SKM-1 (cell line): ENCODE results near the gene SH3RF3.
"Not testable (repeated sequence)": the region's sequence is repeated elsewhere in the genome, so short reads cannot be mapped to it uniquely, and the experiment has no call there.

Experiments used
- DNase-seq: peaks from one replicate; lab custom pipeline; 2025; ENCODE audit not compliant: unreplicated experiment; lab: John Stamatoyannopoulos, UW

SH3RF3 gene

DNA sequence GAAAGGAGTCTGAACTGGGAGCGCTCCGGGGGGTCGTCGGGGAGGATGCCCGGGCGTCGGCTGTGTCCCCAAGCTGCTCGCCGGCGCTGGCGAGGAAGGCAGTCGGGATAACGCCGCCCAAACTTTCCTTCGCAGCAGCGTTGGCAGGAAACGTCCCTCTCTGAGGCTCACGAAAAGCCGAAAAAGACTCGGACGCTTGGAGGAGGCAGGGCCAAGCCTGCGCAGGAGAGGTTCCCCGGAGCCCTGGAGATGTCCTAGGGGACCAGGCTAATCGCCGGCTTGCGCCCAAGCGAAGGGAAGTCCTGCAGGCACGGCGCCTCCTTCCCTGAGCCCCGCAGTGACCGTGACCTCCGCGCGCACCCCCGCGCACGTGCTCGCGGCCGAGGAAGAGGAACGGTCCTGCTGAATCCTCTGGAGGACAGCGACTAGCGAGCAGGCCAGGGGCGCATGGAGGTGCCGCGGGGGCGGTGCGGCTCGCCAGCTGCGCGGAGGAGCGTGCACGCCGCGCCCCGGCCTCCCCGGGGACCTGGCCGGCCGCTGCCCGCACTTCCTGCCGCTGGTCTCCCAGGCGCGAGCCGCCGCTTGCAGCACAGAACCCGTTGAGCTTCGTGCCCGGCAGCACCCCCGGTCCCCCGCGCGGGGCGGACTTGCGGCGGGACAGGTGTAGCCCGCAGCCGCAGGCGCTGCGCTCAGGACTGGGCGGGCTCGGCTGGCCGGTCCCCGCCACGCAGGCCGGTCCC, at the start of gene SH3RF3:
TSS of gene SH3RF3 (plus strand) at position 590 of the 740 bp plus-strand sequence.
- DNase-seq: no peak

DNA sequence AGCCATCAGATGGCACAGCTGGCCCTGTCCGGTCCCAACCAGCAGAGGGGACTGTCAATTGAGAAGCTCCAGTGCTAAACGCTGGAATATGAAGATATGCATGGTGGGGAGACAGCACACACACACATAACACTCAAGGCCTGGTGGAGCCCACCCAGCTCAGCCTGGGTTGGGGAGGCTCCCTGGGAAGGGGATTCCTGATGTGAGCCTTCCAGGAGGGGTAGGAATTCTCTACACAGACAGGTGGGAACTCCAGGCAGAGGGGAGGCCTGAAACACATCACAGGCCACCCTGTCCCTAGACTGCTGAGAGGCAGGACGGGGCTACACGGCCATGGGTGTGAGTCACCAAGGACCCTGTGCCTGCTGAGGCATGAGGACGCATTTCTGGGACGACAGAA, 49.4 kb upstream of the SH3RF3 start:
- DNase-seq: no peak

DNA sequence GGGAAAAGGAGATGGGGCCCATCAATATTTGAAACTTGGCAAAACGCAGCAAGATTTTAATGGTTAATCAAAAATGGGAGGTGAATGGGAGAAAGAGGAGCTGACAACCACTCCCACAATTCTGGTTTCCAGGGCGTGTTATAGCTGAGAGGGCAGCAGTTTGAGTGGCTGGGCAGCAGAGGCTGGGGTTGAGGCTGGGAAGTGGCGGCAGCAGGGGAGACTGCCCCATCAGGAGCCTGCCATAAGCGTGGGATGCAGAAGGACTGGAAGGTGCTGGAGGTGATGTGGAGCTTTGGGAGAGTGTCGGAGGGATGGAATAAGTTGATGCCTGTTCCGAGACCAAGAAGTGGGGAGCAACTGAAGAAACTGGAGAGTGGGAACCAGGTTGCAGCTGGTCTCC, 48.9 kb upstream of the SH3RF3 start:
- no peak for DNase-seq

DNA sequence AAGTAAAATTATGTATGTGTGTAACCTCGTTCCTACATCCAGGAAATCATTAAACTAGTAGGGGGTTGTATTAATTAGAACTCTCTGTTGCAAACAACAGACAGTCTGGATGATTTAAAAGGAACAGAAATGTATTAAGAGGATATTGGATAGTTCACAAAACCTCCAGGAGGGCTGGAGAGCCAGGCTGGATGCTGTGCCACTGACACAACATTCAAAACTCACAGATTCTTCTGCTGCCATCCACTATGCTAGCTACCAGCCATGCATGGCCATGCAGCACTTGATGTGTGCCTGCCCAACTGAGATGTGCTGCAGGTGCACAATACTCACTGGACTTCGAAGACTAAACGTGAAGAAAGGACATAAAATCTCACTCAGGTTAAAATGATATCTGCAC, 48.2 kb upstream of the SH3RF3 start:
- DNase-seq: no peak

DNA sequence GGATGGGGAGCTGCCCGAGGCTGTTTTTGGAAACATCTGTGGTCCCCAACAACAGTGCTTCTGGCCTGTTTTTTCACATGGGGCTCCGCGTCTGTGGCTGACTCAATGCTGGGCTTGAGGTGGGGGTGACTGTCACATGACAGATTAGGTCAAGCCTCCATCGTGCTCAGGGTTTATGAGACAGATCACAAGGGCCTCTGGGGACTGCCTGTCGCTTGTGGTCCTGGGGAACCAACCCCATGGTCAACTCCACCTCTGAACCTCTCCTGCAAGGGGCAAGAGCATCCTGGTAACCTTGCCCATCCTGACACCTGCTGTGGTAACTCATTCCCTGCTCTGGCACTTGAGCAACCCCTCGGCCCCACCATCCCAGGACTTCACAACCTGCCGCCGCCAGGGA, 47.6 kb upstream of the SH3RF3 start:
- DNase-seq: no peak

DNA sequence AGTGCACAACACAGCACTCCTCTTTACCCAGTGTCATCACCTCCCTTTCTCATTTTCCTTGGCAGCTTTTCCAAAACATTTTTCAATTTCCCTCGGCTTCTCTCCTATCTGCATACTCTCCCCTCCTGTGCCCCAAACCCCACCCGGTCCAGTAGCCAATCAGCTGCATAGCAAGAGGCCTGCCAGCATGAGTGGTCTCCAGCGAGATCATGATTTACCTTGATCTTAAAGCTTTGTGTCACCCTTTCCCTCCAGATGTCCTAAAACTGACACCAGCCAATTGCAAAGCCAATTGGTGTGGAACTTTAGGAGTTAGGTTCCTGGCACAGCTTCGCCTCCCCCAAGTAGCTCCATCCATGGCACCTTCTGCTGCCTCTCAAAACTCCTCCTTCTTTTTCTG, 45.2 kb upstream of the SH3RF3 start:
- no peak for DNase-seq

DNA sequence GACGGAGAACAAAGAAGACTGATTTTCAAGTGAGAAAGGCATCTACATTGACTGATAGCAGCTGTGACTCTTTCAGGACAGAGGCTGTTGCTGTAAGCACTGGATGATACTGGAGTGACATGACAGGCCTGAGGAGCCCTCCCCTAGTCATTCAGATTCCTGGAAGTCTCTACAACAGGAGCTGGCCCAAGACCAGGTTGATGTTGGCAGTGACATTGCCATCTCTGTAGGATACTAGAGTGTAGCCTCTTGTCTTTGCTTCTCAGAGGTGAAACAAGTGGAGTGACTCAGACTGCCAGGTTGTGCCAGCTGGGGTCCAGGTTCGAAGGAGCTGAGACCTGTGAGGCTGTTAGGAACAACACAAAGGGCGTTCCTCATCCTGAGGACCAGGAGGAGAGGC, 44.7 kb upstream of the SH3RF3 start:
- no peak for DNase-seq

DNA sequence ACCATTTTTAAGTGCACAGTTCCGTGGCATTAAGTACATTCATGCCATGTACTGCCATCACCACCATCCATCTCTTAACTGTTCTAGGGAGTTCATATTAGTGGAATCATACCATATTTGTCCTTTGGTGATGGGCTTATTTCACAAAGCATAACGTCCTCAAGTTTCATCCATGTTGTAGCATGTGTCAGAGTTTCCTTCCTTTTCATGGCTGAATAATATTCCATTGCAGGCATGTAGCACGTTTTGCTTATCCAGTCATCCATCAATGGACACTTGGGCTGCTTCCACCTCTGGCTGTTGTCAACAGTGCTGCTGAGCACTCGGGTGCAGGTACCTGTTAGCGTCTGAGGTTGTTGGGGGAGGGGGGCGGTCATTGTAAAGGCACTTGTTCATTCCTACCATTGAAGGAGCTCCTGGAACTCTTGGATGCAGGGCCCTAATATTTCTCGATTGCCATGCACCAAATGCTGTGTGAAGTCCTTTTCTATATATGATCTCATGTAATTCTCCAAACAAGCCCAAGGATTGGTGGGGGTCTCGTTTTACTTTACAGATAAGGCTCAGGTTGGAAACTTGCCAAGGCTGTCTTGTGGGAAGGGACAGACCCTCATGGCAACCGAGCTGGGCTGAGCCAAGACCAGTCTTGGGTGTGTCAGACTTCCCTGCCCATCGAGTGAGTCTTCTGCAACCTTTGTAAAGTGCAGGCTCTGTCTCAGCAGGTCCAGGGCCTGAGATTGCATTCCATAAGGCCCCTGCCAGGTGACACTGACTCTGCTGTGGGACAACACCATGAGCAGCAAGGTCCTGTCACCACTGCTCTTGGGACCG, 42.9 kb upstream of the SH3RF3 start:
- DNase-seq: no peak

DNA sequence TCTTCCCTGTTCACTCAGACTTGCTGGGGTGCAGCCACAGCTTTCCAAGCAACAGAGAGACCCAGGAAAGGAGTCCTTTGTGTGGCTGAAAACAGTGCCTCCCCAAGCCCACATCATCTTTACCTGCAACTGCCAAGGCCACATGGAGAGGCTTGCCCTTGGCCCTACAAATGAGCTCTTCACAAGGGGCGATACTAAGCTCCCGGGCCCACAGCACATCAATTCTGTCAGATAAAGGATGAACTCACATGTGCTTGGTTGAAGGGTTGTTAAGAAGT, 42.3 kb upstream of the SH3RF3 start:
- no peak for DNase-seq

DNA sequence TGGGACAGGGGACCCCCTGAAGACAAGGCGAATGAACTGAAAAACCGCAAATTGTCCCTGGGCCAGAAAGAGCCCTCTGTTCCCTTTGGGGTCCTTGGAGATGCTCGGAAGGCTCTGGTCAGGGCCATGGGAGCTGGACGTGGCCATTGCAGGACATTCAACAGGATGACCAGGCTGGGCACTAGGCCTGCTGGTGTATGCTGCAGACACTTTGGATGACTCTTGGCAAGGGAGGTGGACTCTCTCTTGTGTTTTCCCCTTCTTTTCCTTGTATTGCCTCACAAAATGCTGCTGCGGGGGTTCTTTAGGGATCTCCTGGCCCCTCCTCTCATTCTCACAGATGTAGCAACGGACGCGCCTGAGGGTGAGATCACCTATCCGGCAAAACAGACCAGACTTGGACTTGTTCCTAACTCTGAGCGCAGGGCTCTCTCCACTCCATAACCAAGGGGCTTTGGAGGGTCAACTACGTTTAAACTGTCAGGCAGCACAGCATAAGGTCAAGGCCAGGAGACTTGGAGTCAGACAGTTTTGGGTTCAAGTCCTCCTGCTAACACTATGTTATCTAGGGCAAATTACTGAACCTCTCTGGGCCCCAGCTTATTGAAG, 41.8 kb upstream of the SH3RF3 start:
- no peak for DNase-seq

DNA sequence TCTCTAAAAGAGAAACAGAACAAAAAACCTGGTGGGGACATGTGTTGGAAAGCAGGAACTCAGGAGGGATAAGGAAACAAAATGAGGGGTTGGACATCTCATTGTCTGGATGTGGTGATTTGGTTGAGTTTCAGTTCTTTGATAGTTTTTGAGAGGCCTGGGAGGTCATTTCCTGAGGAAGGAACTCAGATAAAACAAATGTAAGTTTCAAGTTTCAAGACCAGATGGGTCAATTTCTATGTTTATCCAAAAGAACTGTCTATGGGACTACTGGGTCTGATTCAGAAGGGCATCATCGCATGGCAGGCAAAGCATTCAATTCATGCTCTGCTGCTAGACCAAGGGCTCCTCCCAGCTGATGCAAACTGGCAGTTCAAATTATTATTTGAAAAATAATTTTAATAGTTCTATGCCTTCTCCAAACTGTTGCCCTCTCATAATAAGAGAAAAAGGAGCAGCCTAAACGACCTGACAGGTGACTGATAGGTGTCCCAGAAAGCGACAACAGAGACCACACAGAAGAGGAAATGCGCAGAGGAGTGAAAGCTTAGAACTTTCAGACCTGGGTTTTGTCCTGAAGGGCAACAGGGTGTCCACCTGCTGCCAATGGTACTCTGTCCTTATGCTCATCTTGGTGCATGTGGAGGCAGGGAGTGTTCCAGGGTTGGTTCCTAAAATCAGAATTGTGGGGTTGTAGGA, 39.3 kb upstream of the SH3RF3 start:
- DNase-seq: no peak

DNA sequence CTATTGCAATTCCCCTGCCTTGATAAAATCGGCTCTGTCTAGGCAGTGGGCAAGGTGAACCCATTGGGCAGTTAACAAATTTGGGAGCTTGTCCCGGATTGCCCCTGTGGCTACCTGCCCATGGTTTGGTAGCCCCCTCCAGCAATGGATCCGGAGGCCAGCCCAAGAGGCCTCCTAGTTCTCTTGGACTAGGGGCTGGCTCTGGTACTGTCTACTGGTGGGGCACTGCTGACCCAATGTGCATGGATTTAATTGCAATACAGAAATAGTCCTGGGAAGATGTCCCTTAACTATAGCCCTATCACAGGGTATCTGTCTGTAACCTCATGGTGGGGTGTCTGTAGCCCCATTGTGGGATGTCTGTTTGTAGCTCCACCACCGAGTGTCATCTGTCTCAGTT, 37.5 kb upstream of the SH3RF3 start:
- DNase-seq: no peak

DNA sequence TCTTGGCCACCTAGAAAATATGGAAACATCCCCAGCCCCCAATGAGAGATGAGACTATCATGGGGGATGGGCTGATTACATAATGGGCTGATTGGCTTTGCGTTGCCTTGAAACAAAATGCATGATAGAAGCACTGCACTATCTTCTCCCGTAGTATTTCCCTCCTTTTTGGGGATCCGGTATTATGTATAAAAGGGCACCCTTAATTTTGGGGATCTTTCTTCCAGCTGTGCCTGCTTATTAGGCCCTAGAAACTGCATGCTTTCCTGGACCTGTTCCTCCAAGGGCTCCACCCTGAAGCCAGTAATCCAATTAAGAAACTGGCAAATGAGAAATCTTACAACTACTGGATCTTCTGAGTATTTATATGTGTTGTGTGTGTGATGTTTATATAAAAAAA, 34.9 kb upstream of the SH3RF3 start:
- DNase-seq: no peak

DNA sequence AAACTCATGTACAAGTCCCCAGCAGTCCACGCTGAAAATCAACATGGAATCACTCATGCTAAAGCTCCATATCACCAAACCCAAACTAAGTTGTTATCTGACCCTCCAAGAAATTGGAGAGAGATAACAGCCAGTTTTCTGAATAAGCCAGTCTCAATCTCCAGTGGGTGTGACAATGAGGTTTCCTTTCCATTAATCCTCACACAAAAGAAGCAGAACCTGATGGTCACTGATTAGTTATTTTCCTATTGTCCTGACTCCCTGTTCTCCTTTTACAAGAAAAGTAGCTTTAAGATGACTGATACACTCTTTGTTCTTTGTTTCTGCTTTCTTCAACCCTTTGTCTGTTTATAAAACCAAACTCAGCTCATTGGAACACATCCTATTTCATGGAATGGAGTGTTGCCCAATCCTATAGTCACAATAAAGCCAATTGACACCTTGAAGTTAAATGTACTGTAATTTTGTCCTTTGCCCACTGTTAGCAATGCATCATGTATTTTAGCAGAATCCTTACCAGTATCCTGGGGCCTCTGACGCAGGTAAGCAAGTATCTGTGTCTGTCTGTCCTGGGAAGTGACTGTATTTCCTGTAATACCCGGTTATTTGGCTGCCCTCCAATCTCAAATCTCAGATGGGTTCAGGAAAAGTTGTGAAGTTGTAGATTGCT, 30.6 kb upstream of the SH3RF3 start:
- no peak for DNase-seq

DNA sequence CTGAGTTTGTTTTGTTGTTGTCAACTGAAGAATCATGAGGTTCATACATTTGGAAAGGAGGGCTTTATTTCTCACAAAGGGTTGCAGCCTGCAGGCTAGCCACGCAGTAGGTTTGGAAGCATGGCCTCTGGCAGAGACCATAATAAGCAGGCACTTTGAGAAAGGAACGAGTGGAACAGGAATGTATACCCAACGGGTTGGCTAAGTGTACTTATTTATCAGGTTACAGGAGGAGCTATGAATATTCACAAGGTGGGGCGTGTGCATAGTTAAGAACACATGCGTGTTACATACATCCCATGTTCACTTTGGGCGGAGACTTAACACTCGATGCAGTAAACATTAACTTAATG, 30.1 kb upstream of the SH3RF3 start:
- no peak for DNase-seq

DNA sequence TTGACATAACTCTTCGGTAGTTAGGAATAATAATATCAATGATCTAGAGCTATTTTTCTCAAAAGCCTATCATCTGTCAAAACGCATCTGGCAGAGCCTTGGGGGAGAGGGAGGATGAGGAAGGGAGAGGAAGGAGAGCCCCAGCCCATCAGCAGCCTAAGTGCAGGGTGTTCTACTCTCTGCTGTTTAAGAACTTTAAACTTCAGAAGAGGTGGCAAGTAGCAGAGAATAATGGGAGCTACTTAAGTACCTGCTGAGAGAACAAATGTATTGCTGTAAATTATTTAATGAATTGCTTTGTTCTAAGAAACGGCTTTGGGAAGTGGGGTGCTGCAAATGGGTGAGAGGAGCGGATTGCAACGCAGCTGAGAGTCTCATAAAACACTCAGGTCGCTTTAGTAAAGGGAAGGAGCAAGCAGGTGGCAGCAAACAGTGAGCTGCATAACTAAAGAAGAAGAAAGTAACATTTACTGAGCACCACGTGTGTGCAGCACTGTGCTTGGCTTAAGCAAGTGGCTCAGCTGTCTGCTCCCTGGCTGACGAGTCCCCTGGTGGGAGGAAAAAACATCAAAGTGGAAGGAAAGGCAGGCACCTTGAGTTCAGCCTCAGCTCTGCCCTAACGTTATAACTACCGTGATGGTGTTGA, 26.3 kb upstream of the SH3RF3 start:
- DNase-seq: no peak

DNA sequence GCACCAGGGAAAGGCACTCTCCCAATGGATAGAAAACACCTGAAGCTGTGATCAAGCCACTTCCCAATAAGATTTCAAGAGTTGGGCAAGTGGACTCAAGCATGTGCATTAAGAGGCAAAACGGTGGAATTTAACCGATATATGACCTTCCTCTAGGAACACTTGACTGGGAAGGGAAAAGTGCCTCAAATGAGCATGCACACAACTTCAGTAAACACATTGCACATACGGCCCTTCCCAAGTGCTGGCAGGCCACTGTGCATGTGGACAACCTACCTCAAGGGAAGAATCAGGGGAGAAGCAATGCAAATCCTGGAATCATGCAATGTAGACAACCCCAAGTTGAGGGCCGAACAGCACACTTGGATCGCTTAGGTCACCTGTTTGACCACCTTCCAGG, 23.9 kb upstream of the SH3RF3 start:
- DNase-seq: no peak

DNA sequence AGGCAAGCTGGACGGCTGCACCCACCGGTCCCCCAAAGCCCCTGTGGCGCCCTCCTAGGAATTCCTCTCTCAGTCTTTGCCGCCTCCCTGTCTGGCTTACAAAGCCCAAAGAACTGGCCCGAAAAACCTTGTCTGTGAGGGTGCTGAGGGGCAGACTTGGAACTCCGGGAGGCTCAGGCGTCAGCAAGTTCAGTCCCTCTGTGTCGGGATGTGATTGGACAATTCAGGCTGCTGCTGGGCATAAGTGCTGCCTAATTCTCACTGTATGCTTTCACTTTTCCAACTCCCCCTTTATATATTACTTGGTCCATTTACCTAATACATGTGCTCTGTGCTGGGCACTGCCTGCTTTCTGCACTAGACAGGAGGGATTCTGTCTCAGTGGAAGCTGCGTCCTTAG, 20.3 kb upstream of the SH3RF3 start:
- no peak for DNase-seq

DNA sequence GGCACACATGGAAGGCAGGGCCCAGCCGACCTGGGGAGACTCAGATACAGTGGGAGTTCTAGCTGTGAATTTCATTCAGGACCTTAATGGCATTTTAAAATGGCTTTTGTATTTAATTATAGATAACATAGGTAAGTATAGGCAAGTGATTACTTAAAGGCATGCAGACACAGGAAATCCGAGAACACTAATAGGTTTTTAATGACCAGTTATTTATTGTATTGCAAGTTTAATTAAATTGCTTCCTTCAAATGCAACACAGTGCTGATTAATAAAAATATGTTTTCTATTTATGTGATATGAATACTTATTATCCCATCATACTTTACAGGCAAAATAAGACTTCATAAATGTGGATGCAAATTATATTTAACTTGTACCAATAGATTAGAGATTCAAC, 19.7 kb upstream of the SH3RF3 start:
- DNase-seq: no peak

DNA sequence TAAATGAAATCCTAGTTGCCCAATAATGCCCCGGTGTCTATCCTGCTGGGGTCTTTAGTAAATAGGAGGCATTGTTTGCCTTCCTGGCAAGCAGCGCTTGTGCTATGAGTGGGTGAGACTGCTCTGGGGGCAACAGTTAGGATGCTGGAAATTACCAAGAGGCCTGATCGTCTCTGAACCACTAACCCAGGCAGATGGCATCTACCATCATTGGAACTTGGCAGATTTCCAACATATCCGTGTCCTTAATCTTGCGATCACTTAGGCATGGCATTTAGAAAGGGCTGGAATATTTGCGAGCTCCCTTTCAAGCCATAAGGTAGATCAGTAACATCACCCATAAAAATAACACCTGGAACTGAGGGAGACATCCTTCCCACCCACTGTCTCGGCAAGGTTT, 18.8 kb upstream of the SH3RF3 start:
- no peak for DNase-seq

DNA sequence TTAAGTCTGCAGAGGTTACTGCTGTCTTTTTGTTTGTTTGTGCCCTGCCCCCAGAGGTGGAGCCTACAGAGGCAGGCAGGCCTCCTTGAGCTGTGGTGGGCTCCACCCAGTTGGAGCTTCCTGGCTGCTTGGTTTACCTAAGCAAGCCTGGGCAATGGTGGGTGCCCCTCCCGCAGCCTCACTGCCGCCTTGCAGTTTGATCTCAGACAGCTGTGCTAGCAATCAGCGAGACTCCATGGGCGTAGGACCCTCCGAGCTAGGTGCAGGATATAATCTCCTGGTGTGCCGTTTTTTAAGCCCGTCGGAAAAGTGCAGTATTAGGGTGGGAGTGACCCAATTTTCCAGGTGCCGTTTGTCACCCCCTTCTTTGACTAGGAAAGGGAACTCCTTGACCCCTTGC, 11.8 kb upstream of the SH3RF3 start:
- DNase-seq: not testable (repeated sequence)
